ENCODE results near the gene ERN1. TPM values are rescaled to one million over a fixed set of nuclear protein-coding genes. Genes with fewer than 3 reads are reported as not detected.

Gene ERN1
- total RNA-seq, 1 experiment from 2014 or later: 6.5 TPM

- H3K27ac Mint-ChIP-seq: 0 out of 2 replicates have a peak overlapping the region, but pooled peaks have one; percentile 16
- ATAC-seq (no peak), DNase-seq (ENCODE audit: low spot score) (no peak)
- H3K9me3 Mint-ChIP-seq: no peaks in the 10 kb centered on the region
- no peak overlapping the region for H3K4me3 Mint-ChIP-seq
- no peaks in the 10 kb centered on the region for H3K4me1 Mint-ChIP-seq
- H3K27me3 Mint-ChIP-seq (ENCODE audit: low read depth): no peaks in the 10 kb centered on the region
- ChIA-PET CTCF (interaction anchor here (0.9 to 1.5 kb wide), 2 partner anchors 115 to 141 kb away, joined by 3 to 6 read pairs; no protein-coding TSS in a partner anchor), POLR2A (no interaction called here)
- no peak for TF ChIP-seq ZNF423 (CRISPR knock-in tag; IDR thresholded peaks at IDR 0.05)
- TF ChIP-seq, protein P1, sequence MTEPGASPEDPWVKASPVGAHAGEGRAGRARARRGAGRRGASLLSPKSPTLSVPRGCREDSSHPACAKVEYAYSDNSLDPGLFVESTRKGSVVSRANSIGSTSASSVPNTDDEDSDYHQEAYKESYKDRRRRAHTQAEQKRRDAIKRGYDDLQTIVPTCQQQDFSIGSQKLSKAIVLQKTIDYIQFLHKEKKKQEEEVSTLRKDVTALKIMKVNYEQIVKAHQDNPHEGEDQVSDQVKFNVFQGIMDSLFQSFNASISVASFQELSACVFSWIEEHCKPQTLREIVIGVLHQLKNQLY (CRISPR knock-in tag; IDR thresholded peaks at IDR 0.05): no peak
- H3K36me3 Mint-ChIP-seq: no peaks in the 10 kb centered on the region; the same call in 1 of the 2 replicates
Observed at GRCh38 chr17:64166876-64167275, 36.9 kb upstream of the ERN1 start.

DNA sequence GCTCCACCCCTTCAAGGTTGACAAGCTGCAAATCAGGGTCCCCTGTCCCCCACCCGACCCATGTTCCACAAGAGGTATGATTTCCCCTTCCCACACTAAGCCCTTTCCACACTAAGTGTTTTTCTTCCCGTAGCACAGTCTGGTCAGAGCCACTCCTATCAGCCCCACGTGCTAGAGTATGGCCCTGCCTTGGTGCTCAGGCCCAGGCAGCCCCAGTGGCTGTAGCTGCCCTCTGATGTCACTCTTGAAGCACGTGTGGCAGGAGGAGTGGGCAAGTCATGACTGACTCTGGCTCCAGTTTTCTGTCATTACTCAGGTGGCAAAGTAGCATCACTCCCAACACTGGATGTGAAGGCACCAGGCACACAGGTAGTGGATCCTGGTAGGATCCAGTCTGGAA lies 35.4 kb upstream of the ERN1 start:
- ChIA-PET CTCF (no interaction called here), POLR2A (no interaction called here)
- Mint-ChIP-seq H3K27me3 (ENCODE audit: low read depth) (no peaks in the 10 kb centered on the region), H3K9me3 (no peaks in the 10 kb centered on the region), H3K4me3 (no peak overlapping the region), H3K27ac (no peak overlapping the region), H3K4me1 (no peaks in the 10 kb centered on the region), H3K36me3 (no peaks in the 10 kb centered on the region)
- DNase-seq (ENCODE audit: low spot score): no peak
- ATAC-seq: no peak
- TF ChIP-seq ATF3 (CRISPR knock-in tag; conservative IDR thresholded peaks at IDR 0.05) (no peak), SMAD4 (CRISPR knock-in tag; IDR thresholded peaks at IDR 0.05) (no peak), ZNF416 (CRISPR knock-in tag; IDR thresholded peaks at IDR 0.05) (no peak), E2F1 (CRISPR knock-in tag; IDR thresholded peaks at IDR 0.05) (no peak)

- H3K4me1 Mint-ChIP-seq: no peaks in the 10 kb centered on the region
- H3K9me3 Mint-ChIP-seq: no peaks in the 10 kb centered on the region
- ChIA-PET POLR2A (no interaction called here), CTCF (no interaction called here)
- no peaks in the 10 kb centered on the region for H3K36me3 Mint-ChIP-seq
- DNase-seq (ENCODE audit: low spot score) (no peak), ATAC-seq (no peak)
- no peak overlapping the region for H3K4me3 Mint-ChIP-seq
- no peaks in the 10 kb centered on the region for H3K27me3 Mint-ChIP-seq (ENCODE audit: low read depth)
- H3K27ac Mint-ChIP-seq: no peak overlapping the region
- TF ChIP-seq IRF2 (CRISPR knock-in tag; IDR thresholded peaks at IDR 0.05; ENCODE audit: borderline replicate concordance, low read depth) (no peak), STAT6 (CRISPR knock-in tag; conservative IDR thresholded peaks at IDR 0.05; ENCODE audit: low read depth) (no peak), ZNF671 (CRISPR knock-in tag; IDR thresholded peaks at IDR 0.05) (no peak), GRHL2 (CRISPR knock-in tag; IDR thresholded peaks at IDR 0.05; ENCODE audit: insufficient replicate concordance, severe bottlenecking) (no peak), NFATC4 (CRISPR knock-in tag; IDR thresholded peaks at IDR 0.05) (no peak), ZNF512 (CRISPR knock-in tag; IDR thresholded peaks at IDR 0.05; ENCODE audit: borderline replicate concordance) (no peak), TEAD1 (CRISPR knock-in tag; IDR thresholded peaks at IDR 0.05) (no peak), MAX (CRISPR knock-in tag; IDR thresholded peaks at IDR 0.05) (no peak), SOX15 (CRISPR knock-in tag; IDR thresholded peaks at IDR 0.05) (no peak), PRRX2 (CRISPR knock-in tag; IDR thresholded peaks at IDR 0.05) (no peak)
- TF ChIP-seq, protein P2, sequence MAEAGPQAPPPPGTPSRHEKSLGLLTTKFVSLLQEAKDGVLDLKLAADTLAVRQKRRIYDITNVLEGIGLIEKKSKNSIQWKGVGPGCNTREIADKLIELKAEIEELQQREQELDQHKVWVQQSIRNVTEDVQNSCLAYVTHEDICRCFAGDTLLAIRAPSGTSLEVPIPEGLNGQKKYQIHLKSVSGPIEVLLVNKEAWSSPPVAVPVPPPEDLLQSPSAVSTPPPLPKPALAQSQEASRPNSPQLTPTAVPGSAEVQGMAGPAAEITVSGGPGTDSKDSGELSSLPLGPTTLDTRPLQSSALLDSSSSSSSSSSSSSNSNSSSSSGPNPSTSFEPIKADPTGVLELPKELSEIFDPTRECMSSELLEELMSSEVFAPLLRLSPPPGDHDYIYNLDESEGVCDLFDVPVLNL (CRISPR knock-in tag; IDR thresholded peaks at IDR 0.05; ENCODE audit: borderline replicate concordance, low read depth): no peak
- TF ChIP-seq, protein P3, sequence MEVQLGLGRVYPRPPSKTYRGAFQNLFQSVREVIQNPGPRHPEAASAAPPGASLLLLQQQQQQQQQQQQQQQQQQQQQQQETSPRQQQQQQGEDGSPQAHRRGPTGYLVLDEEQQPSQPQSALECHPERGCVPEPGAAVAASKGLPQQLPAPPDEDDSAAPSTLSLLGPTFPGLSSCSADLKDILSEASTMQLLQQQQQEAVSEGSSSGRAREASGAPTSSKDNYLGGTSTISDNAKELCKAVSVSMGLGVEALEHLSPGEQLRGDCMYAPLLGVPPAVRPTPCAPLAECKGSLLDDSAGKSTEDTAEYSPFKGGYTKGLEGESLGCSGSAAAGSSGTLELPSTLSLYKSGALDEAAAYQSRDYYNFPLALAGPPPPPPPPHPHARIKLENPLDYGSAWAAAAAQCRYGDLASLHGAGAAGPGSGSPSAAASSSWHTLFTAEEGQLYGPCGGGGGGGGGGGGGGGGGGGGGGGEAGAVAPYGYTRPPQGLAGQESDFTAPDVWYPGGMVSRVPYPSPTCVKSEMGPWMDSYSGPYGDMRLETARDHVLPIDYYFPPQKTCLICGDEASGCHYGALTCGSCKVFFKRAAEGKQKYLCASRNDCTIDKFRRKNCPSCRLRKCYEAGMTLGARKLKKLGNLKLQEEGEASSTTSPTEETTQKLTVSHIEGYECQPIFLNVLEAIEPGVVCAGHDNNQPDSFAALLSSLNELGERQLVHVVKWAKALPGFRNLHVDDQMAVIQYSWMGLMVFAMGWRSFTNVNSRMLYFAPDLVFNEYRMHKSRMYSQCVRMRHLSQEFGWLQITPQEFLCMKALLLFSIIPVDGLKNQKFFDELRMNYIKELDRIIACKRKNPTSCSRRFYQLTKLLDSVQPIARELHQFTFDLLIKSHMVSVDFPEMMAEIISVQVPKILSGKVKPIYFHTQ (CRISPR knock-in tag; IDR thresholded peaks at IDR 0.05): no peak
- TF ChIP-seq, protein P4, sequence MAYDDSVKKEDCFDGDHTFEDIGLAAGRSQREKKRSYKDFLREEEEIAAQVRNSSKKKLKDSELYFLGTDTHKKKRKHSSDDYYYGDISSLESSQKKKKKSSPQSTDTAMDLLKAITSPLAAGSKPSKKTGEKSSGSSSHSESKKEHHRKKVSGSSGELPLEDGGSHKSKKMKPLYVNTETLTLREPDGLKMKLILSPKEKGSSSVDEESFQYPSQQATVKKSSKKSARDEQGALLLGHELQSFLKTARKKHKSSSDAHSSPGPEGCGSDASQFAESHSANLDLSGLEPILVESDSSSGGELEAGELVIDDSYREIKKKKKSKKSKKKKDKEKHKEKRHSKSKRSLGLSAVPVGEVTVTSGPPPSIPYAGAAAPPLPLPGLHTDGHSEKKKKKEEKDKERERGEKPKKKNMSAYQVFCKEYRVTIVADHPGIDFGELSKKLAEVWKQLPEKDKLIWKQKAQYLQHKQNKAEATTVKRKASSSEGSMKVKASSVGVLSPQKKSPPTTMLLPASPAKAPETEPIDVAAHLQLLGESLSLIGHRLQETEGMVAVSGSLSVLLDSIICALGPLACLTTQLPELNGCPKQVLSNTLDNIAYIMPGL (CRISPR knock-in tag; IDR thresholded peaks at IDR 0.05): no peak
Observed at GRCh38 chr17:64164596-64165285, 34.8 kb upstream of the ERN1 start.

All from WTC11 (cell line).